ENCODE results near the gene GSTM4. TPM values are rescaled to one million over a fixed set of nuclear protein-coding genes. Genes with fewer than 3 reads are reported as not detected.

GSTM4 gene
- total and polyA plus RNA-seq, 9 of the 15 experiments (the other 6 are each of a cell fraction or from before 2014, with no cell fraction given), result 18.8 to 53.4 (median 38.8) TPM

DNA sequence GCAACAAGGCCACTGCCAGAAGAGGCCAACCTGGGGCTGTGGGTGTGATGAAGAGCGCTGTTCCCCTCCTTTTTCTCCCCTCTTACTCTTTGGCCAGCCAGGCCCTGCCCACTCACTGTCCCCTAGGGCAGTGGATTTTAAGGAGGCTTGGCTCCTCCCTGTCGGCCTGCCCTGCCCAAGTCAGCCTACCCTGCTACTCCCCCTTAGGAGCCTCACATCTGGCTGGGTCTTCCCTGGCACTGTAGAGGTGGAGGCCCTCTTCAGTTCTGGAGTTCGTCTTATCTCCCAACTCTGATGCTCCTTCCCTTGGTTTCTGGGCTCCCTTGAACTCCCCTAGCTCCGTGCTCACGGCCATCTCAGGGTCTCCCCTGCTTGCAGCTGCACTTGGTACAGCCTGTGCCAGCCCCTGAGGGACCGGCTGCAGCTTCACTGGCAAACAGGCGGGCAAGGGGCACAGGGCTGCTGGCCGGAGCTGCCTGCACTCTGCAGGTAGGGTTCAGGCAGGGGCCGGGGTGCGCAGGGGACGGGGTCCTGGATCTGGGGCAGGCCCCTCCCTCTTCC lies 32.2 kb upstream of the GSTM4 start:
- Histone ChIP-seq H3K27ac (ENCODE audit: extremely low read depth, low read depth, low read length) (no peak overlapping the region), H3K4me2 (ENCODE audit: insufficient read depth, low read length) (peak overlapping the region; percentile 31; the same call in 1 of the 2 replicates), H3K79me2 (ENCODE audit: control insufficient read depth, insufficient read depth, low read length) (peaks cover 55% of the 10 kb centered on the region), H3K36me3 (ENCODE audit: control insufficient read depth, insufficient read depth, low read length) (peaks cover 29% of the 10 kb centered on the region; the same call in 2 of the 3 replicates), H3K9ac (ENCODE audit: insufficient read depth in 1 of 2, low read depth in 2 of 2, low read length in 2 of 2) (peak overlapping the region in 1 of 2 experiments; percentile 41; a peak in 2 of 4 replicates), H2AFZ (ENCODE audit: low read depth, low read length) (no peak overlapping the region), H3K27me3 (ENCODE audit: control insufficient read depth in 2 of 2, insufficient read depth in 2 of 2, low read length in 2 of 2) (no peaks in the 10 kb centered on the region), H3K9me1 (ENCODE audit: control insufficient read depth, insufficient read depth, low read length) (no peaks in the 10 kb centered on the region), H3K4me3 (no peak overlapping the region), H3K9me3 (replicated peaks; ENCODE audit: control insufficient read depth, insufficient read depth, low read depth, low read length) (no peaks in the 10 kb centered on the region), H3K4me1 (replicated peaks in 1 of 2; ENCODE audit: control insufficient read depth in 2 of 2, insufficient read depth in 2 of 2, low read length in 2 of 2) (peaks cover 28 to 76% of the 10 kb centered on the region in 2 experiments), H4K20me1 (replicated peaks; ENCODE audit: control insufficient read depth, insufficient read depth, low read length) (peaks cover 5% of the 10 kb centered on the region; the same call in 1 of the 2 replicates)
- in situ Hi-C loops (cut with MboI), result loop anchor here (5.0 kb wide), 1 partner anchor 76 kb away; the partner anchor contains the start of gene GNAI3
- intact Hi-C loops (cut with micrococcal nuclease), result no loop called here
- ChIA-PET POLR2A (interaction anchor here (1.0 to 2.8 kb wide), 5 partner anchors 12 to 78 kb away, joined by 4 to 17 read pairs (median 7); partner anchors contain the start of gene GNAI3), CTCF (ENCODE audit: low intra/inter-chr PET ratio) (no interaction called here)
- ATAC-seq (no peak), FAIRE-seq (no peak), DNase-seq (ENCODE audit: extremely low read depth in 1 of 4, low spot score in 3 of 4) (no peak)
- no TSS peak for BruUV-seq (replicated peaks)
- no peak for TF ChIP-seq HCFC1 (IDR thresholded peaks at IDR 0.05; ENCODE audit: low read depth, low read length)
- TF ChIP-seq ZBTB12 (CRISPR knock-in tag; IDR thresholded peaks at IDR 0.05), result no peak
- TF ChIP-seq, protein P1, sequence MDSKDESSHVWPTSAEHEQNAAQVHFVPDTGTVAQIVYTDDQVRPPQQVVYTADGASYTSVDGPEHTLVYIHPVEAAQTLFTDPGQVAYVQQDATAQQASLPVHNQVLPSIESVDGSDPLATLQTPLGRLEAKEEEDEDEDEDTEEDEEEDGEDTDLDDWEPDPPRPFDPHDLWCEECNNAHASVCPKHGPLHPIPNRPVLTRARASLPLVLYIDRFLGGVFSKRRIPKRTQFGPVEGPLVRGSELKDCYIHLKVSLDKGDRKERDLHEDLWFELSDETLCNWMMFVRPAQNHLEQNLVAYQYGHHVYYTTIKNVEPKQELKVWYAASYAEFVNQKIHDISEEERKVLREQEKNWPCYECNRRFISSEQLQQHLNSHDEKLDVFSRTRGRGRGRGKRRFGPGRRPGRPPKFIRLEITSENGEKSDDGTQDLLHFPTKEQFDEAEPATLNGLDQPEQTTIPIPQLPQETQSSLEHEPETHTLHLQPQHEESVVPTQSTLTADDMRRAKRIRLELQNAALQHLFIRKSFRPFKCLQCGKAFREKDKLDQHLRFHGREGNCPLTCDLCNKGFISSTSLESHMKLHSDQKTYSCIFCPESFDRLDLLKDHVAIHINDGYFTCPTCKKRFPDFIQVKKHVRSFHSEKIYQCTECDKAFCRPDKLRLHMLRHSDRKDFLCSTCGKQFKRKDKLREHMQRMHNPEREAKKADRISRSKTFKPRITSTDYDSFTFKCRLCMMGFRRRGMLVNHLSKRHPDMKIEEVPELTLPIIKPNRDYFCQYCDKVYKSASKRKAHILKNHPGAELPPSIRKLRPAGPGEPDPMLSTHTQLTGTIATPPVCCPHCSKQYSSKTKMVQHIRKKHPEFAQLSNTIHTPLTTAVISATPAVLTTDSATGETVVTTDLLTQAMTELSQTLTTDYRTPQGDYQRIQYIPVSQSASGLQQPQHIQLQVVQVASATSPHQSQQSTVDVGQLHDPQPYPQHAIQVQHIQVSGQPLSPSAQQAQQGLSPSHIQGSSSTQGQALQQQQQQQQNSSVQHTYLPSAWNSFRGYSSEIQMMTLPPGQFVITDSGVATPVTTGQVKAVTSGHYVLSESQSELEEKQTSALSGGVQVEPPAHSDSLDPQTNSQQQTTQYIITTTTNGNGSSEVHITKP (IDR thresholded peaks at IDR 0.05; ENCODE audit: partially characterized antibody), result peak; percentile 79
- no peak for TF ChIP-seq NELFE (IDR thresholded peaks at IDR 0.05; ENCODE audit: insufficient read depth, insufficient read length)
- TF ChIP-seq PKNOX1 (IDR thresholded peaks at IDR 0.05), result no peak
- no peak for TF ChIP-seq MCM3 (IDR thresholded peaks at IDR 0.05)
- no peak for TF ChIP-seq DEAF1 (CRISPR knock-in tag; IDR thresholded peaks at IDR 0.05)
- 79% methylated on average over 10 of the region's 11 CpGs for WGBS (ENCODE audit: insufficient coverage, low coverage, missing lambda C conversion rate)

Data from K562 (cell line).